NCI-H345 treated with DMSO at 0.1 percent for 48 hours (cell line): ENCODE results near the gene CIAO3.

Source experiments
- DNase-seq: peaks from one replicate; lab custom pipeline; 2025; ENCODE audit not compliant: unreplicated experiment; lab: John Stamatoyannopoulos, UW

CIAO3 gene

DNA sequence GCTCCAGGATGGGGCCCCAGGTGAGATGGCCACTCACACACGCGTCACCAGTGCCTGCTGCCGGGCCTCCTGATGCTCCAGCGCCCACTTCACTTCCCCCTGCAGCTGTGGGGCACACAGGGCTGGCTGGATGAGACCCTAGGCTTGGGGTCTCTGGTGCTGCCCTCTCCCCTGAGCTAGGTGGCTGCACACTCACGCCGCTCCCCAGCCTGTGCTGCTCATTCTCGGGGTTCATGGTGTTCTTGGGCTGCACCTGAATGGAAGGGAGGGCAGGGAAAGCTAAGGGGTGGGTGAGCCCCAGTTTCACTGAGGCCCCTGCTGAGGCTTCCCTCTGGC is 15.8 kb downstream of the CIAO3 start:
- DNase-seq = no peak

DNA sequence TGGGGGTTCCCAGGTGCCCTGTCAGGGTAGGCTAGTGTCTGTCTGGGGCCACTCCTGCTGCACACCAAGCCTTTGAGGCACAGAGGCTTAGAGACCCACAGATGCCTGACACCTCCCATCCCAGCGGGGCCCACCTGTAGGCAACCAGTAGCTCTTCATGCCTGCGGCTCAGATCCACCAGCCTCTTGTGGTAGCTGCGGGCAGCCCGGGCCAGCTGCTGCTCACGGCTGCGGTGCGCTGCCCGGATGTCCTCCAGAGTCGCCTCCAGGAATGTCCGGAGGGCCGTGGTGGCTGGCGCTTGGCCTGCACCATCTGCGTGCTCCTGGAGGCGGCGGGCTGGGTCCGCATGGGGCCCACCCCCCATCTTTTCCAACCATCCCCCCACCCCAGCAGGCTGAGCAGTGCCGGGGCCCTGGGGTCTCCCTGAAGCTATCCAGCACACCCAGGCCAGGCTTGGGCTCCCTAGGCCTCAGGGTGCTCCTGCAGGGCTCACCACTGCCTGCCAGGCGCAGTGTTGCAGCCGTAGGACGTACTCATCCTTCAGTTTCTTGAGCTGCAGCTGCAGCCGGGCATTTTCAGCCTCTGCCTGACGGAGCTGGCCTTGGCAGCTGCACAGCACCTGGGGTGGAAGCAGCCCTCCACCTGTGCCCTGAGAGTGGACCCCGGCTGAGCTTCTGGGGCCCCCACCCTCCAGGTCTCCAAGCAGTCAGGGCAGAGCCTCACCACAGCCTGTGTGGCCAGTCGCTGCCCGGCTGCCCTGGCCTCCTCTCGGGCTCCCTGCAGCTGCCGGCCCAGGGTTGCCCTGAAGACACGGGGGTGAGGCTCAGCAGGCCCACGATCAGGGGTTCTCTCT is 16.4 kb downstream of the CIAO3 start:
- DNase-seq = no peak

DNA sequence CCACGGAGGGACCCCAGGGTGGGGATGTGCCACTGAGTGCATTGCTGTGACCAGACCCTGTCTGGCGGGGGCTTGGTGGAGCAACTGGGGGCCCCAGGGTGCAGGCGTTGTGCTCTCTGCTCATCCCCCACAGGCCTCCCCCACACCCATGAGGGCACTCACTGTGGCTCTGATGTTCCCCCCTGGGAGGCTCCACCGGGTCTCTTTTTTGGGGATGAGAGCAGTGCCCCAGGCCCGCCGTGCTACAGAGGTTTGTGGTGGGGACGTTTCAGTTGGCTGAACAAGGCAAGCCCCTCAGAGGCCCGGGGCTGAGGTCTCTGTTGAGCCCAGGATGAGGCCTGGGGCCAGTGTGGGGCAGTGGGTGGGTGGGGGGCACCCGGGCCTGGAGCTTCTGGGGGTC is 17.1 kb downstream of the CIAO3 start:
- no peak for DNase-seq

- DNase-seq = no peak
Observed at GRCh38 chr16:722835-723633, 17.8 kb downstream of the CIAO3 start.

DNA sequence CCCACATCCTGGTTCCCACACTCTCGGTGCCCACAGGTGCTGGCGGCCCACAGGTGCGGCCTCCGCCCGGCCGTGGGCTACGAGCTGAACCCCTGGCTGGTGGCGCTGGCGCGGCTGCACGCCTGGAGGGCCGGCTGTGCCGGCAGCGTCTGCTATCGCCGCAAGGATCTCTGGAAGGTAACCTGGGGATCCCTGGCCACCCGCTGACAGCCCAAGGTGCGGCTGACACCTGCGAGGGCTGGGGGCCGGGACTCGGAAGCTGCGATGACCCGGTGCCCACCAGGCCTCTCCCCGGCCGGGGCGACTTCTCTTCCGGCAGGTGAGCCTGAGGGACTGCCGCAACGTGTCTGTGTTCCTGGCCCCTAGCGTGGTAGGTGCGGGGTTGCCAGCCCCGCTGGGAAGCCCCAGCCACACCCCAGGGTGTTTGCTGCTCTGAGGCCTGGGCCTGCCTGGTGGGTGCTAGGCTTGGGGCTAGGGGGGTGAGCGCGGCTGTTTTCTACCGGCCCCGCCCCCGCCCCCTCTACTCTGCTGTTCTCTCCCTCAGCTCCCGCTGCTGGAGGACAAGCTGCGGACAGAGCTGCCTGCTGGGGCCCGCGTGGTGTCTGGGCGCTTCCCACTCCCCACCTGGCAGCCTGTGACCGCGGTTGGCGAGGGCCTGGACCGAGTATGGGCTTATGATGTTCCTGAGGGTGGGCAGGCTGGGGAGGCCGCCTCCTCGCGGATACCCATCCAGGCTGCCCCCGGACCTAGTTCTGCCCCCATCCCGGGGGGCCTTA is 18.8 kb downstream of the CIAO3 start:
- DNase-seq = no peak

DNA sequence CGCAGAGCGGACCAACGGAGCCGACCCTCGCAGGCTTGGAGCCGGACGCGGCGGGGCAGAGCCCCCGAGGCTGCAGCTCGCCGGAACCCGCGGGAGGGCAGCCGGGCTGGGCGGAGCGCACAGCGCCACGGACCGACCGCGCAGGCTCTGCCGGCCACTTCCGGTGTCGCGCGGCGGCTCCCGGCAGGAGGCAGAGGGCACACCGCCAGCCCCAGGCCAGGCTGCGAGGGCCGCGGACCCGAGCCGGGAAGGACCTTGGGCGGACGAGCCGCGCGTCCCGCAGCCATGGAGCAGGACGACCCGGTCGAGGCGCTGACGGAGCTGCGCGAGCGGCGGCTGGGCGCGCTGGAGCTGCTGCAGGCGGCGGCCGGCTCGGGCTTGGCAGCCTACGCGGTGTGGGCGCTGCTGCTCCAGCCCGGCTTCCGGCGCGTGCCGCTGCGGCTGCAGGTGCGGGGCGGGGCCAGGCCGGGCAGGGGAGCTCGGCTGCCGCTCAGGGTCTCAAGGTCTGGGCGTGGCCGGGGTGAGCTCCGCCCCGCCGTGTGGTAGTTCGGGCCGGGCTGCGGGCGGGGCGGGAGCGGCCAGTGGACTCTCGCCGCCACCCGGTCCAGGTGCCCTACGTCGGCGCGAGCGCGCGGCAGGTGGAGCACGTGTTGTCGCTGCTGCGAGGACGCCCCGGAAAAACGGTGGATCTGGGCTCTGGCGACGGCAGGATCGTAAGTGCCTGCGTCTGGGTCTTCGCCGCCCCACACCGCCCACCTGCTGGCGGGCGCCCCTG is 19.6 kb downstream of the CIAO3 start, which contains the start of gene ANTKMT:
ANTKMT (plus strand) TSS at position 157 of the 775 bp plus-strand sequence; CDS start at position 286, 129 bp downstream.
- peak; percentile 67 for DNase-seq

- peak; percentile 64 for DNase-seq
Observed at GRCh38 chr16:720447-720989, 20.3 kb downstream of the CIAO3 start.

DNA sequence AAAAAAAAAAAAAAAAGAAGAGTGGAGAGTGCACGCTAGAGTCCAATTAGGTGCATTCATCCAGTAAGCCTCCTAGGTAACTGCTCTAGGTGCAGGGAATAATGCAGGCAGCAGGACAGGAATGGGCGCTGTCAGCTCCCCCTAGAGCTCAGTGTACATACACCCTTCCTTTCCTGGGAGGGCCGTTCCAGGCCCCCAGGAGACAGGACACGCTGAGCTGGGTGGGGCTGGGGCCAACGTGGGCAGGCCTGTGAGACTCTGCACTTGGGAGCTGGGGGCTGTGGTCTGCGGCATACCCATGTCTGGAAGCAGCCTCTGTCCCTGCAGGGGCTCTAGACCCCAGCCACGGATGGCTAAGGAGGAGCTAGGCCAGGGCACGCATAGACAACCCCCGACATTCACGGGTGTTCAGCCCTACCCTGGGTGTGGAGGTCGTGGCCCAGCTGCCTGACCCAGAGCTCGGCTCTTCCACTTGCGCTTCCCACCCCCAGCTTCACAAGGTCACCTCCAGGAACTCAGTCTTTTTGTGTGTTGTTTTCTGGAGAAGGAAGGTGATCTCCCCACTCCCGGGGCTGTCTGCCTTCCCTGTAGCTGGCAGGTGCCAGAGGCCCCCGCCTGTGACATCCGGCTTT is 20.9 kb downstream of the CIAO3 start:
- DNase-seq = peak; percentile 37

DNA sequence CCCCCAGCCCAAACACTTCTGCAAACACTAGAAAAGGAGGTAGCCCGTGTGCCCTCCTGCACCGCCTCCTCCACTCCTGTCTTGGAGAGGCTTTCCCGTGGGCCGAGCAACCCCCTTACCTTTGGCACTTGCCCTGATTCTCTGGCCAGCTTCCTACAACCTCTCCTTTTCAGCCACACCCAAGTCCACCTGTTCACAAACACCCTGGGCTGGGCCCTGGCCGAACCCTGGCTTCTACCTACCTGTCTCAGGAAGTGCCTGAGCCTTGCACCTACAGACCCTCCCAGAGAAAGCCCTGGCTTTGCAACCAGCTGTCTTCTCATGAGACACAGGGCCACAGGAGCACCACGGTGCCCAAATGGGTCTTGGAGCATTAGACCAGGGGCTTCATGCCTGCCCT is 21.9 kb downstream of the CIAO3 start:
- DNase-seq = no peak

GRCh38 chr16:718389-718788 is 22.4 kb downstream of the CIAO3 start:
- DNase-seq = no peak

DNA sequence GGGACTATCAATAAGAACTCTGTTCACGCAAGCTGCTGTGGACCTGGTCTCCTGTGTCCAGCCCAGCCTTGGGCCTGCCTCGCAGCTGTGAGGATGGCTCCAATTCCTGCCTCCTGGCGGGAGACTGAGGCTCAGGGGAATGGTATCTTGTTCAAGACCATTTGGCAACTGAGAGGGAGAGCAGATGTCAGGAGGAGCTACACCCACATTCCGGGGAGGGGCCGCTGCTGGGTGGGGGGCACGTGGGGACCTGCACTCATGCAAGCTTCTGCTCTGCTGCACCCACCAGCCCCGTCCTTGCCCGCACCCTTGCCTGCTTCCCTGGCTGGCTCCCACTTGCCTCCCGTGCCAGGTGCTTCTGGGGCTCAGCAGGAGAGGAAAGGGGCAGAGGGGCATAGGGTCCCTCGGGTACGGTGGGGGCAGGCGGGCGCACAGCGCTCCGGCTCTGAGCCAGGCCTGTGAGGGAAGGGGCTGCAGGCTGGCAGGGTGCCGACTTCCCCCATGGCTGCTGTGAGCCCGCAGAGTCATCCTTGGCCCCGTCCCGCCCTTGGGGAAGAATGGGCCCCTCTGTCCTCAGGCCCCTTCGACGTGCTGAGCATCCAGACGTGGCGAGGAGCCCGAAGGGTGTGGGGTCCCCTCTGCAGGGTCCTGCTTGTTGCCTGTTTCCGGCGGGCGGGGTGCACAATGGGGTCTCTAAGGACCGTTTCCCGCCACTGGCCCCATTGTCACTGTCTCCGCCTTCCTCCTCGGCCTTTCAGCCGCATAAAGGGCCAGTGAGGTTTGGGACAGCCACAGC is 23.1 kb downstream of the CIAO3 start:
- no peak for DNase-seq

GRCh38 chr16:716768-717325 is 23.9 kb downstream of the CIAO3 start:
- no peak for DNase-seq

GRCh38 chr16:716200-716568 is 24.6 kb downstream of the CIAO3 start:
- DNase-seq = no peak

DNA sequence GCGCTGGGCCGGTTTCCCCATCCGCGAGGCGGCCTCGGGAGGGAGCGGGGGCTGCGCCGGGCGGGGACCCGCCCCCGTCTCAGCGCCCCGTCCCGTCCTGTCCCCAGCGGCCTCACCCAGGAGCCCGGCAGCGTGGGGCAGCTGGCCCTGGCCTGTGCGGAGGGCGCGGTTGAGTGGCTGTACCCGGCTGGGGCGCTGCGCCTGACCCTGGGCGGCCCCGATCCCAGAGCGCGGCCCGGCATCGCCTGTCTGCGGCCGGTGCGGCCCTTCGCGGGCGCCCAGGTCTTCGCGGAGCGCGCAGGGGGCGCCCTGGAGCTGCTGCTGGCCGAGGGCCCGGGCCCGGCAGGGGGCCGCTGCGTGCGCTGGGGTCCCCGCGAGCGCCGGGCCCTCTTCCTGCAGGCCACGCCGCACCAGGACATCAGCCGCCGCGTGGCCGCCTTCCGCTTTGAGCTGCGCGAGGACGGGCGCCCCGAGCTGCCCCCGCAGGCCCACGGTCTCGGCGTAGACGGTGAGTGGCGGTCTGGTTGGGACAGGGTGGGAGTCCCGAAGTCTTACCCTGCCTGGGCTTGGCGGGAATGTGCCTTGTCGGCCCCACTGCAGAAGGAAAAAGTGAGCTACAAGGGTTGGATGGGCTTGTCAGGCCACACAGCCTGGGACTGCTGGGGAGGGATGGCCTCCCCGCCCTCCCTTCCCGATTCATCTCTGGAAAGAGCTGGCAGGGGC is 25.2 kb downstream of the CIAO3 start:
- DNase-seq = no peak

- DNase-seq = peak; percentile 21
Observed at GRCh38 chr16:714558-715476, 26.0 kb downstream of the CIAO3 start, which contains the start of gene METRN. TSS of gene METRN (plus strand) at chr16:715118. CDS start at chr16:715290, 172 bp downstream.

DNA sequence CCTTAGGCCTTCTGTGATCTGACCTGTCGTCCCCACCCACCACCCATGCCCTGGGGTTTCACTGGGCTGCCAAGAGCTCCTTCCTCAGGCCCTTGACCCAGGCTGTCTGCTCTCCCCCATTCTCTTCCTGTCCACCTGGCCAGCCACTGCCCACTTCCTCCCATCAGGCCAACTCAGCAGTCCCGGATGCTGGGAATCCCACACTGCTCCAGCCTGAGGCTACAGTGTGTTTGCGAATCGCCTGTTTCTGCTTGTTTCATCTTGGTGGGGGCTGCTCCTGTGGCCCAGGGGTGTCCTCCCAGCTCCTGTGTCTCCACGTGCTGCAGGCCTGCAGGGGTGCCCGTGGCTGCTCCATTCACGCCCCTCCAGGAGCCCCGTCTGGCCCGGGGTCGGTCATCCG is 26.7 kb downstream of the CIAO3 start:
- no peak for DNase-seq

DNA sequence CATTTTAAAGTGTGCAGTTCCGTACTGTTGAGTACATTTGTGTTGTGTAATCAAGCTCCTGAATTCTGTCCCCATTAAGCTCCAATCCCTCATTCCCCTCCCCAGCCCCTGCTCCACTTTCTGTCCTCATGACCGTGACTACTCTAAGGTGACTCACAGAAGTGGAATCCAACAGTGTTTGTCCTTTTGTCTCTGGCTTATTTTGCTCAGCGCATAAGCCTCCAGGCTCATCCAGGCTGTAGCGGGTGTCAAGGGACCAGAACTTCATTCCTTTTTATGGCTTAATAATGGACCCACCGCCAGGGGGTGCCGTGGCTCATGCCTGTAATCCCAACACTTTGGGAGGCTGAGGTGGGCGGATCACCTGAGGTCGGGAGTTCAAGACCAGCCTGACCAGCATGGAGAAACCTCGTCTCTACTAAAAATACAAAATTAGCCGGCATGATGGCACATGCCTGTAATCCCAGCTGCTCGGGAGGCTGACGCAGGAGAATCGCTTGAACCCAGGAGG is 28.0 kb downstream of the CIAO3 start:
- DNase-seq = peak; percentile 23
